ENCODE measurements around the gene PLA2G4E. TPM values are rescaled to one million over a fixed set of nuclear protein-coding genes. Genes with fewer than 3 reads are reported as not detected.

The PLA2G4E gene
- under 1 TPM in 1 of 2 donors, not detected in 1; 0.11 TPM for total RNA-seq

DNA sequence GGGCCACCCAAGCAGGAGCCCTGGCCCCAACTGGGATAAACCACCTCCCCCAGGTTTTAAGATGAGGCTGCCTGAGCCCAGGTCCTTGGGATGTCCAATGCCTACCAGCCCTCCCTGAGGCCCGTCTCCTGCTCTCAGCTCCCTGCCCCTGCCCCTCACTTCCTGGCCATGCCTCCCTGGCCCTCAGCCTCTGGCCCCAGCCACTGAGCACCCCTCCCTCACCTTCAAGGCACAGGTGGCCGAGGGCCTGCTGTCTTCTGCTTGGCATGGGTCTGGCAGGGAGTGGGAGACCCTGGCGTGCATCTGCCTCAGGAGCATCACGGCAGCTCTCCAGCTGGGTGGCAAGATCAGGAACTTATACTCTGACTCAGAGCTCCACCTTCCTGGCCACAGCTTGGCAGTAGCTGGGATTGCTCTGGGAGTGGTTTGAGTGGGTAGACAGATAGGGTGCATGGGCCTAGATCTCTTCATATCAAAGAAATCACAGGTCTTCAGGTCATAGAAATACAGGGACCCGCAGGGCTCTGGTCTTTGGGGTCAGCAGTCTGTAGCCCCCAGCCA is at the start of gene PLA2G4E:
Gene PLA2G4E, minus strand, starts transcription at position 330 of the 561 bp plus-strand sequence. Its CDS starts 12 bp downstream, at position 318.
- peaks cover 0 to 11% of the 10 kb centered on the region in 2 donors for H3K4me1 ChIP-seq
- TF ChIP-seq, protein P1, sequence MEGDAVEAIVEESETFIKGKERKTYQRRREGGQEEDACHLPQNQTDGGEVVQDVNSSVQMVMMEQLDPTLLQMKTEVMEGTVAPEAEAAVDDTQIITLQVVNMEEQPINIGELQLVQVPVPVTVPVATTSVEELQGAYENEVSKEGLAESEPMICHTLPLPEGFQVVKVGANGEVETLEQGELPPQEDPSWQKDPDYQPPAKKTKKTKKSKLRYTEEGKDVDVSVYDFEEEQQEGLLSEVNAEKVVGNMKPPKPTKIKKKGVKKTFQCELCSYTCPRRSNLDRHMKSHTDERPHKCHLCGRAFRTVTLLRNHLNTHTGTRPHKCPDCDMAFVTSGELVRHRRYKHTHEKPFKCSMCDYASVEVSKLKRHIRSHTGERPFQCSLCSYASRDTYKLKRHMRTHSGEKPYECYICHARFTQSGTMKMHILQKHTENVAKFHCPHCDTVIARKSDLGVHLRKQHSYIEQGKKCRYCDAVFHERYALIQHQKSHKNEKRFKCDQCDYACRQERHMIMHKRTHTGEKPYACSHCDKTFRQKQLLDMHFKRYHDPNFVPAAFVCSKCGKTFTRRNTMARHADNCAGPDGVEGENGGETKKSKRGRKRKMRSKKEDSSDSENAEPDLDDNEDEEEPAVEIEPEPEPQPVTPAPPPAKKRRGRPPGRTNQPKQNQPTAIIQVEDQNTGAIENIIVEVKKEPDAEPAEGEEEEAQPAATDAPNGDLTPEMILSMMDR (IDR thresholded peaks at IDR 0.05), result no peak
- no peak within 1 kb of the TSS for H3K4me3 ChIP-seq
- no peaks in the 10 kb centered on the region for H3K9me3 ChIP-seq
- H3K27ac ChIP-seq, result no peak within 1 kb of the TSS
- H3K36me3 ChIP-seq, result no peaks in the 10 kb centered on the region
- no peak for DNase-seq (ENCODE audit: low spot score)
- no peaks in the 10 kb centered on the region for H3K27me3 ChIP-seq

GRCh38 chr15:42070279-42070975 is 49.6 kb upstream of the PLA2G4E start:
- Histone ChIP-seq H3K27me3 (no peaks in the 10 kb centered on the region), H3K9me3 (no peaks in the 10 kb centered on the region), H3K27ac (no peak overlapping the region), H3K36me3 (no peaks in the 10 kb centered on the region), H3K4me1 (no peaks in the 10 kb centered on the region), H3K4me3 (no peak overlapping the region)
- TF ChIP-seq, protein P1 (IDR thresholded peaks at IDR 0.05), result no peak
- no peak for DNase-seq (ENCODE audit: low spot score)

DNA sequence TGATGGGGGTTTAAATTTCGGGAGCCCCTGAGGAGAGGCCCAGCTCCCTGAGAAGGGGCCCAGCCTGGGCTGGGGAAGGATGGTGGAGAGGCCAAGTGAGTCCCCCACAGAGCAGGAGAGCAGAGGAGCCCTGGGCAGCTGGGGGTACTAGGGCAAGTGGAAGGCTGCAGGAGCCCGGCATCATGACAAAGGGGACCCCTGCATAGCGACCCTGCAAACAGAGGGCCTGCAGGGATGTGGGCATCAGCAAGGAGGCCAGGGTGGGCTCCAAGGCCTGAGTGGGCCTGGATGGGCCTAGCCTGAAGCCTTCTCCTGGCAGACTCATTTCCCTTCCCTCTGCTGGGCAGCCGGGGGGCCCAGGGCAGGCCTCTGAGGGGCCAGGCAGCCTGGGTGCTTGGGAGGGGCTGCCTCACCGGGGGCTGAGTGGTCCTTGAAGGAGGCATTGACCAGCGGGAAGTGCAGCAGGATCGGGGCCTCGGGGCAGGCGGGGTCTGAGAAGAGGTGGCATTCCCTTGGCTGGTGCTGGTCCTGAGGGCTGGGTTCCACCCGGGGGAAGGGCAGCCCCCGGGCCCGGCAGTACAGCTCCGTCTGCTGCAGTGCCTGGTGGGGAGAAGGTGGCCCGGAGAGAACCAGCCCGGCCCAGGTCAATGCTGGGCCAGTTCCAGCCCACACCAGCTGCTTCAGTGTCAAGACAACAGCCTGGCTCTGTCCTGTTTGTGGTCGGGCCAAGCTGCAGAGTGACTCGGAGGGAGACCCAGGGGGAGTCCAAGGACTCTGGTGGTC is 48.8 kb upstream of the PLA2G4E start:
- Histone ChIP-seq H3K9me3 (no peaks in the 10 kb centered on the region), H3K27me3 (no peaks in the 10 kb centered on the region), H3K36me3 (no peaks in the 10 kb centered on the region), H3K4me1 (no peaks in the 10 kb centered on the region), H3K4me3 (no peak overlapping the region), H3K27ac (no peak overlapping the region)
- DNase-seq (ENCODE audit: low spot score), result no peak
- TF ChIP-seq, protein P1 (IDR thresholded peaks at IDR 0.05), result no peak

DNA sequence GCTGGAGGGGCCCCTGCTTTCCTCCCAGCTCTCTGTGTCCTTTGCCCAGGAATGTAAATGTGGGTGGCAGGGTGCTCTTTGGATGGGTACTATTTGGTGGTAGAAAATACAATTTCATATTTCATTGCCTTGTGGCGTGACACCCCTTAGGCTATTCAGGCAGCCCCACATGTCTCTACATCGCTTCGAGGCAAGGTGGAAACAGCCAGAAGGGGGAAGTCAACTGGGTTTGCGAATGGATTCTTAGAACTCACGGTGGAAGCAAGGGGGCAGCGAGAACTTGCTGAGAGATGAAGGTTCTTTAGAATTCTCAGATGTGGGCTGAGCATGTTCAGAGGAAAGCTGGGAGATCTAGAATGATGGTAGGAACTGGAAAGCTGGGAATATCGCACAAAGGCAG is 48.2 kb upstream of the PLA2G4E start:
- Histone ChIP-seq H3K36me3 (no peaks in the 10 kb centered on the region), H3K4me1 (no peaks in the 10 kb centered on the region), H3K4me3 (no peak overlapping the region), H3K9me3 (no peaks in the 10 kb centered on the region), H3K27ac (no peak overlapping the region), H3K27me3 (no peaks in the 10 kb centered on the region)
- TF ChIP-seq, protein P1 (IDR thresholded peaks at IDR 0.05), result no peak
- DNase-seq (ENCODE audit: low spot score), result no peak

DNA sequence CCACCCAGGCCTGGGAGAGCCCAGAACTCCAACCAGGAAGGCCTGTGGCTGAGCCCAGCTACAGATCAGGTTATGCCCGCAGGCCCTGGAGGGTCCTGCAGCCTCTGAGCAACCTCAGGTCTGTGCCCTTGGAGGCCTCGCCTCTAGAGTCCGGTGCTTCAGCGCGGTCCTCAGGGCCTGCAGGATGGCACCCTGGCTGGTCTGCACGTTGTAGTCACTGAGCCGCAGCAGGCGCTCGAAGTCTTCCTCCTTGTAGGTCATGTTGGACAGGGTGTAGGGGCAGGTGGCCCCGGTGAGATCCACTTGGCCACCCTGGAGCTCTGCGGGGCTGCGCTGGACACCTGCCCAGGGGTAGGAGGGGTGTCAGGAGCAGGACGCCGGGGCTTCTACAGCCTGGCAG is 47.8 kb upstream of the PLA2G4E start:
- H3K27me3 ChIP-seq, result no peaks in the 10 kb centered on the region
- no peaks in the 10 kb centered on the region for H3K4me1 ChIP-seq
- H3K9me3 ChIP-seq, result no peaks in the 10 kb centered on the region
- TF ChIP-seq, protein P1 (IDR thresholded peaks at IDR 0.05), result no peak
- H3K4me3 ChIP-seq, result no peak overlapping the region
- H3K27ac ChIP-seq, result no peak overlapping the region
- H3K36me3 ChIP-seq, result no peaks in the 10 kb centered on the region
- no peak for DNase-seq (ENCODE audit: low spot score)

Data from right atrium auricular region (tissue), 2 donors.